Neural cell (in vitro differentiated cells): ENCODE results near the gene OGFOD3. TPM values are rescaled to one million over a fixed set of nuclear protein-coding genes. Genes with fewer than 3 reads are reported as not detected.

Experiments
- H2AFZ ChIP-seq: fragments of 200-600, 300-800 bp; sonication (generic), shearing (Covaris generic); 2 replicates; pipeline ENCODE4 v1.6.0; 2014; ENCODE audit warnings: low read depth, mild to moderate bottlenecking, antibody characterized with exemption, low read length, moderate library complexity
- H3F3A ChIP-seq: fragments of 200-600 bp; shearing (Covaris generic); 2 replicates; pipeline ENCODE4 v1.6.1; 2016; ENCODE audit warnings: mild to moderate bottlenecking, moderate library complexity, mixed read lengths, antibody characterized with exemption, low read length; ENCODE audit not compliant: insufficient read depth, poor library complexity, severe bottlenecking
- H3K27ac ChIP-seq: fragments of 200-600, 300-800 bp; sonication (generic), shearing (Covaris generic); 2 replicates; pipeline ENCODE4 v1.5.1; 2014; ENCODE audit warnings: mild to moderate bottlenecking, low read length, moderate library complexity
- H3K27me3 ChIP-seq: fragments of 300-800, 200-600 bp; sonication (generic), shearing (Covaris generic); 2 replicates; pipeline ENCODE4 v1.6.0; 2014; ENCODE audit warnings: mild to moderate bottlenecking, low read depth, low read length, moderate library complexity; ENCODE audit not compliant: insufficient read depth
- H3K36me3 ChIP-seq: fragments of 300-800, 200-600 bp; sonication (generic), shearing (Covaris generic); 2 replicates; pipeline ENCODE4 v1.5.1; 2014; ENCODE audit warnings: mild to moderate bottlenecking, antibody characterized with exemption, low read length, moderate library complexity; ENCODE audit not compliant: insufficient read depth
- H3K4me2 ChIP-seq: fragments of 300-800, 200-600 bp; sonication (generic), shearing (Covaris generic); 2 replicates; pipeline ENCODE4 v1.6.0; 2014; ENCODE audit warnings: mild to moderate bottlenecking, low read length
- H3K4me3 ChIP-seq: fragments of 300-800, 200-600 bp; sonication (generic), shearing (Covaris generic); 2 replicates; pipeline ENCODE4 v1.5.1; 2014; ENCODE audit warnings: mild to moderate bottlenecking, low read length, moderate library complexity
- H3K79me2 ChIP-seq: fragments of 200-600 bp; shearing (Covaris generic); replicated peaks from 2 replicates; pipeline ENCODE4 v1.6.0; 2014; ENCODE audit warnings: mild to moderate bottlenecking, low read length, moderate library complexity; ENCODE audit not compliant: insufficient read depth
- H3K9ac ChIP-seq: fragments of 300-800, 200-600 bp; sonication (generic), shearing (Covaris generic); 2 replicates; pipeline ENCODE4 v1.6.1; 2016; ENCODE audit warnings: mild to moderate bottlenecking, low read length, mixed read lengths
- H3K9me2 ChIP-seq: fragments of 200-600 bp; shearing (Covaris generic); 2 replicates; pipeline ENCODE4 v1.6.1; 2016; ENCODE audit warnings: mild to moderate bottlenecking, low read length, mixed read lengths; ENCODE audit not compliant: insufficient read depth
- H3K9me3 ChIP-seq: fragments of 200-600, 300-800 bp; sonication (generic), shearing (Covaris generic); 2 replicates; pipeline ENCODE4 v1.6.1; 2016; ENCODE audit warnings: mild to moderate bottlenecking, mixed run types, low read length, moderate library complexity, mixed read lengths
- H4K20me1 ChIP-seq: fragments of 200-600 bp; shearing (Covaris generic); 2 replicates; pipeline ENCODE4 v1.6.1; 2016; ENCODE audit warnings: mild to moderate bottlenecking, mixed run types; ENCODE audit not compliant: insufficient read depth
- CTCF ChIP-seq: fragments of 450-650 bp; IDR thresholded peaks from 2 replicates; pipeline ENCODE4 v1.5.1; 2014; ENCODE audit warnings: antibody characterized with exemption, mild to moderate bottlenecking, moderate library complexity; ENCODE audit not compliant: poor library complexity, severe bottlenecking
- EP300 ChIP-seq: fragments of 450-650 bp; conservative IDR thresholded peaks from 2 replicates; pipeline ENCODE4 v1.6.1; 2014; ENCODE audit warnings: antibody characterized with exemption, mild to moderate bottlenecking, moderate library complexity; ENCODE audit not compliant: poor library complexity, severe bottlenecking
- EZH2 ChIP-seq: fragments of 200-600, 300-800 bp; shearing (Covaris generic), sonication (generic); IDR thresholded peaks from 2 replicates; pipeline ENCODE4 v1.6.1; 2014; ENCODE audit warnings: antibody characterized with exemption, low read length, borderline replicate concordance, mild to moderate bottlenecking; ENCODE audit not compliant: insufficient read depth, poor library complexity, severe bottlenecking
- MXI1 ChIP-seq: fragments of 450-650 bp; conservative IDR thresholded peaks from 2 replicates; pipeline ENCODE4 v1.6.1; 2014; ENCODE audit warnings: antibody characterized with exemption, mild to moderate bottlenecking; ENCODE audit not compliant: poor library complexity, severe bottlenecking
- POLR2AphosphoS5 ChIP-seq: IDR thresholded peaks from 2 replicates; pipeline ENCODE4 v1.6.1; 2012
- RAD21 ChIP-seq: fragments of 450-650 bp; conservative IDR thresholded peaks from 2 replicates; pipeline ENCODE4 v1.6.1; 2014; ENCODE audit warnings: antibody characterized with exemption, mild to moderate bottlenecking, moderate library complexity
- REST ChIP-seq: IDR thresholded peaks from 2 replicates; pipeline ENCODE4 v1.6.1; 2012; ENCODE audit warnings: borderline replicate concordance
- SMC3 ChIP-seq: fragments of 450-650 bp; conservative IDR thresholded peaks from 2 replicates; pipeline ENCODE4 v1.6.1; 2014; ENCODE audit warnings: antibody characterized with exemption, mild to moderate bottlenecking, moderate library complexity; ENCODE audit not compliant: poor library complexity
- TAF1 ChIP-seq: IDR thresholded peaks from 2 replicates; pipeline ENCODE4 v1.6.1; 2012; ENCODE audit warnings: low read depth
- polyA plus RNA-seq: library from polyadenylated mRNA; depleted of rRNA; stranded (reverse); fragments of >200 nt; gene quantifications from 2 replicates; pipeline ENCODE4 v1.2.3, GENCODE V29; 2014

The OGFOD3 gene
- polyA plus RNA-seq, 1 donor from 2014 or later, result 22.6 TPM

DNA sequence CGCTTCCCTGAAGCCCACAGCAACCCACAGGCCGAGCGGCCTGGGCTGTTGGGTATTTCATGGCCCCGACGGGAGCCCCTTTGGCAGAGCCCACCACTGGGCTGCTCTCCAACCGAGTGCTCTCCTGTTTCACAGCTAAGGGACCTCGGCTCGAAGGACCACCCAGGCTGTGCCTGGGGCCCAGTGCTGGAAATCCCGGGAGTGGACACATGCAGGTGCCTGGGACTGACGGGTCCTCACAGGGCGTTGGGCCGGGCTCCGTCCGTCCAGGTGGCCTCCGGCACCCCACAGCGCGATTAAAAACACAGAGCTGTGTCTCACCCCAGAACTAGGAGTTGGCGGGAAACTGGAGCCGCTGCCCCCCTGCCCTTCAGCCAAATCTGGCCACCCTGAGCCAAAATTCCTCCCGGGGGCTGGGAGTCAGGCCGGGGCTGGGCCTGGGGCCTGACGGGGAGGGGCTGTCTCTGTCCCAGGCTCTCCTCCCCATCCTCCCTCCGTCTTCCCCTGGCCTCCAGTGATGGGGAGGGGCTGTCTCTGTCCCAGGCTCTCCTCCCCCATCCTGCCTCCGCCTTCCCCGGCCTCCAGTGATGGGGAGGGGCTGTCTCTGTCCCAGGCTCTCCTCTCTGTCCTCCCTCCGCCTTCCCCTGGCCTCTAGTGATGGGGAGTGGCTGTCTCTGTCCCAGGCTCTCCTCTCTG lies 32.7 kb downstream of the OGFOD3 start:
- Histone ChIP-seq H3K9me2 (no peaks in the 10 kb centered on the region), H3F3A (no peaks in the 10 kb centered on the region), H3K9me3 (no peaks in the 10 kb centered on the region), H3K4me3 (no peak overlapping the region), H3K4me2 (no peak overlapping the region), H4K20me1 (no peaks in the 10 kb centered on the region), H3K36me3 (no peaks in the 10 kb centered on the region), H3K27ac (no peak overlapping the region), H2AFZ (no peak overlapping the region), H3K27me3 (no peaks in the 10 kb centered on the region), H3K79me2 (no peaks in the 10 kb centered on the region), H3K9ac (no peak overlapping the region)
- TF ChIP-seq EZH2 (no peak), MXI1 (no peak), SMC3 (no peak), RAD21 (no peak), TAF1 (no peak), REST (no peak), EP300 (no peak), CTCF (no peak), POLR2AphosphoS5 (no peak)

DNA sequence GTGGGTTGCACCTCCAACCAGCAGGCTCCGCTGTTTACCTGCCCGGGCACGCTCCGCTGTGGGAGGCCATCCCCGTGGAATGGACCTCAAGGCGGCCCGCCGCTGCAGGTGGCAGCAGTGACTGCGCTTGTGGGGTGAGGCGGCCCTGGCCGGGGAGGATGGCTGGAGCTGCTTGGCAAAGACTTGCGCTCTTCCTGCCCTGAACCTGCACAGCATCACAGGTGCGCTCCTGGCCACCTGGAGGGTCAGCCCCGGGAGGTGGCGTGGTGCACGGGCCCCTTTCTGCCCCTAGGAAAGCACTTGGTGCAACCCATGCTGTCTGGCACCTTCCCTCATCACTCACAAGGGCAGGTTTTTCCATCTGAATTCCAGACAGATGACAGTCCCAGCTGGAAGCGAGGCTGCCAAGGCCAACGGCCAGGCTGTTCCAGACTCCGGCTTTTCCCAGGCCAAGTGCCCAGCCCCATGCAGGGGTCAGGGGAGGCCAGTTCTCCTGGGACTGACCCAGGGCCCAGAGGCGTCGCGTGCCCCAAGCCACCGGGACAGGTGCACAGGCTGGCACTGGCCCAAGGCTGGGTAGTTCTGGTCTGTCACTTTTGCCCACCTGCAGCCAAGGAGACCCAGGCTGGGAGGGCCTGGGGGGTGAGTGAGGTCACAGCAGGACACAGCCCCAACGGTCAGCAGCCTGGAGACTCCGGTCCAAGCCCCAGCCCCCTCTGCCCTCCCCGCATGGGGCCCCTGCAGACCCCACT lies 33.5 kb downstream of the OGFOD3 start:
- no peaks in the 10 kb centered on the region for H4K20me1 ChIP-seq
- no peak overlapping the region for H2AFZ ChIP-seq
- H3K9me2 ChIP-seq, result no peaks in the 10 kb centered on the region
- H3K9me3 ChIP-seq, result no peaks in the 10 kb centered on the region
- H3K4me3 ChIP-seq, result no peak overlapping the region
- H3K36me3 ChIP-seq, result no peaks in the 10 kb centered on the region
- H3K79me2 ChIP-seq, result no peaks in the 10 kb centered on the region
- H3F3A ChIP-seq, result no peaks in the 10 kb centered on the region
- TF ChIP-seq POLR2AphosphoS5 (no peak), CTCF (no peak), RAD21 (no peak), REST (no peak), EZH2 (no peak)
- no peak overlapping the region for H3K27ac ChIP-seq
- H3K4me2 ChIP-seq, result no peak overlapping the region
- no peaks in the 10 kb centered on the region for H3K27me3 ChIP-seq
- H3K9ac ChIP-seq, result no peak overlapping the region
